Ovary (tissue), 9 donors: ENCODE data around the gene USP31. TPM values are rescaled to one million over a fixed set of nuclear protein-coding genes. Genes with fewer than 3 reads are reported as not detected.

Source experiments
- DNase-seq, 5 donors: peaks; one replicate each; pipeline ENCODE4 v3.0.0-alpha.2; 2019 to 2020
- H3K27ac ChIP-seq, 2 donors: fragments of 200-600 bp; one replicate each; pipeline versions ENCODE4 v1.5.1 to v1.8.0; 2019 to 2022
- H3K27me3 ChIP-seq: fragments of 200-600 bp; one replicate; pipeline ENCODE4 v1.8.0; 2022
- H3K36me3 ChIP-seq: fragments of 200-600 bp; sonication (generic); one replicate; pipeline ENCODE4 v1.5.1; 2019
- H3K4me1 ChIP-seq: one replicate; pipeline ENCODE4 v1.8.1; 2013; ENCODE audit warnings: mild to moderate bottlenecking, moderate library complexity; ENCODE audit not compliant: insufficient read depth
- H3K4me3 ChIP-seq: fragments of 200-600 bp; sonication (generic); one replicate; pipeline ENCODE4 v1.5.1; 2017
- H3K9me3 ChIP-seq, 2 donors: fragments of 200-600 bp in 1 of 2; sonication (generic) in 1 of 2; one replicate each; pipeline versions ENCODE4 v1.5.1 to v1.8.1; 2013 to 2019; ENCODE audit warnings: mild to moderate bottlenecking in 1 of 2, moderate library complexity in 1 of 2
- CTCF ChIP-seq, 3 donors: fragments of 450-650 bp in 2 of 3; fragments of 200-600 bp in 1 of 3; IDR thresholded peaks; one replicate each; pipeline versions ENCODE4 v1.5.1 to v1.8.0; 2016 to 2022; ENCODE audit warnings: antibody characterized with exemption in 3 of 3, mild to moderate bottlenecking in 1 of 3
- EP300 ChIP-seq: sonication (generic); formaldehyde crosslinking; IDR thresholded peaks from one replicate; pipeline ENCODE4 v1.6.1; 2017; ENCODE audit warnings: antibody characterized with exemption
- POLR2A ChIP-seq: fragments of 450-650 bp; IDR thresholded peaks from one replicate; pipeline ENCODE4 v1.6.1; 2017; ENCODE audit warnings: antibody characterized with exemption, mild to moderate bottlenecking, moderate library complexity
- WGBS, 3 donors: extraction: QIAGEN DNeasy Blood & Tissue Kit in 1 of 3; methylation state at CpG; one replicate each; pipeline versions ENCODE4 v1.1.5 to v1.1.7; 2013 to 2017; 5-methylcytosine and 5-hydroxymethylcytosine counted together
- intact Hi-C, 4 donors: fragments of 100-400 bp; cut with DNase I; formaldehyde crosslinking; loops; one replicate each; pipeline versions ENCODE4 v1.11.0 to v1.15.1; 2022 to 2023
- polyA plus RNA-seq, 2 donors: library from polyadenylated mRNA; stranded (reverse); fragments of 200-250 nt in 1 of 2; fragments of 350-450 nt in 1 of 2; fragmentation: Illumina TruSeq in 1 of 2; extraction: RNeasy Lipid Tissue Mini Kit (QIAGEN cat#74804) in 1 of 2; gene quantifications; one replicate each; pipeline ENCODE4 v1.2.3, GENCODE V29; 2013 to 2014
- total RNA-seq, 7 donors: library from RNA; depleted of rRNA in 2 of 7; stranded (reverse); fragments of >200 nt in 2 of 7; fragmentation: NEBNext Ultra II Directional in 3 of 7; extraction: Animal tissue kit (Norgen Biotek cat#: 25700) in 3 of 7; gene quantifications; one replicate each; pipeline versions ENCODE4 v1.1.0 to v1.2.4, GENCODE V29; 2016 to 2023
- donor health status: DM: no; HTN: no; CAD: no; lungs with moderate emphysema.
- donor health status: DM: no; HTN: no; CAD: no.
- donor health status: Bipolar disorder and iron deficiency.
- donor health status: DM: yes; HTN: yes; CAD: no.
- donor health status: DM: no; HTN: no; CAD: no.
- donor health status: DM: yes; HTN: yes; CAD: no.

Gene USP31
- total and polyA plus RNA-seq, 9 donors: 1.5 to 10.6 (median 7.3) TPM

GRCh38 chr16:23149993-23150364, 727 bp upstream of the USP31 start:
- DNase-seq: no peak
- TF ChIP-seq EP300: no peak
- TF ChIP-seq CTCF (IDR thresholded peaks at IDR 0.05): no peak
- no peak for TF ChIP-seq POLR2A
- 40 to 55% (median 42%) methylated on average over 4 of the region's 4 CpGs for WGBS, 3 donors
- no peaks in the 10 kb centered on the region for H3K9me3 ChIP-seq
- intact Hi-C loops: no loop called here
- peaks cover 3% of the 10 kb centered on the region for H3K4me1 ChIP-seq
- H3K4me3 ChIP-seq: peak overlapping the region; percentile 42
- H3K36me3 ChIP-seq: no peaks in the 10 kb centered on the region
- no peak overlapping the region for H3K27ac ChIP-seq
- H3K27me3 ChIP-seq: no peaks in the 10 kb centered on the region

- peak; percentile 56 to 84 (median 74) for DNase-seq
- Histone ChIP-seq H3K9me3 (no peaks in the 10 kb centered on the region), H3K4me1 (peaks cover 3% of the 10 kb centered on the region), H3K27me3 (no peaks in the 10 kb centered on the region), H3K4me3 (peak overlapping the region; percentile 44), H3K27ac (peak overlapping the region in 1 of 2 donors; percentile 73), H3K36me3 (no peaks in the 10 kb centered on the region)
- intact Hi-C loops: no loop called here
- TF ChIP-seq POLR2A: no peak
- no peak for TF ChIP-seq CTCF (IDR thresholded peaks at IDR 0.05)
- no peak for TF ChIP-seq EP300
- WGBS, 3 donors: 1 to 2% (median 1%) methylated on average over 48 to 103 of the region's 103 CpGs
Measured at GRCh38 chr16:23148513-23149266, 562 bp downstream of the USP31 start.

- H3K4me1 ChIP-seq: peaks cover 3% of the 10 kb centered on the region
- no peak for TF ChIP-seq POLR2A
- TF ChIP-seq CTCF (IDR thresholded peaks at IDR 0.05): no peak
- no peak for TF ChIP-seq EP300
- 45 to 50% (median 49%) methylated on average over 7 of the region's 7 CpGs for WGBS, 3 donors
- DNase-seq: no peak
- no peak overlapping the region for H3K27ac ChIP-seq
- H3K9me3 ChIP-seq: no peaks in the 10 kb centered on the region
- no peaks in the 10 kb centered on the region for H3K36me3 ChIP-seq
- H3K4me3 ChIP-seq: peak overlapping the region; percentile 44
- no peaks in the 10 kb centered on the region for H3K27me3 ChIP-seq
- intact Hi-C loops: no loop called here
Measured at GRCh38 chr16:23148166-23148512, 1.1 kb downstream of the USP31 start.

- Histone ChIP-seq H3K4me1 (peaks cover 3% of the 10 kb centered on the region), H3K4me3 (peak overlapping the region; percentile 44), H3K27me3 (no peaks in the 10 kb centered on the region), H3K27ac (no peak overlapping the region), H3K36me3 (no peaks in the 10 kb centered on the region), H3K9me3 (no peaks in the 10 kb centered on the region)
- no peak for DNase-seq
- TF ChIP-seq EP300: no peak
- TF ChIP-seq POLR2A: no peak
- TF ChIP-seq CTCF (IDR thresholded peaks at IDR 0.05): no peak
- intact Hi-C loops: no loop called here
- WGBS, 3 donors: 84 to 88% (median 84%) methylated on average over 4 of the region's 4 CpGs
Measured at GRCh38 chr16:23147666-23148065, 1.6 kb downstream of the USP31 start.
